HepG2 (cell line): ENCODE data around the gene TBX3. TPM values are rescaled to one million over a fixed set of nuclear protein-coding genes. Genes with fewer than 3 reads are reported as not detected.

Experiments used
- CENPT ChIP-seq: sonication (generic); formaldehyde crosslinking; IDR thresholded peaks from 2 replicates; pipeline ENCODE4 v1.8.0; 2022; ENCODE audit warnings: low read depth, mild to moderate bottlenecking, moderate library complexity, missing genetic modification reagents
- GTF3A ChIP-seq: sonication (generic); formaldehyde crosslinking; conservative IDR thresholded peaks from 2 replicates; pipeline ENCODE4 v1.4.0; 2020; ENCODE audit warnings: mild to moderate bottlenecking, missing genetic modification reagents
- RARA ChIP-seq: IDR thresholded peaks from 2 replicates; pipeline ENCODE4 v1.6.1; 2016; ENCODE audit warnings: missing genetic modification reagents, missing compliant biosample characterization
- ZNF451 ChIP-seq: sonication (generic); formaldehyde crosslinking; IDR thresholded peaks from 2 replicates; pipeline ENCODE4 v1.5.0; 2020; ENCODE audit warnings: mild to moderate bottlenecking, missing genetic modification reagents
- ZNF530 ChIP-seq: sonication (generic); formaldehyde crosslinking; IDR thresholded peaks from 2 replicates; pipeline ENCODE4 v1.5.0; 2020; ENCODE audit warnings: low read depth, mild to moderate bottlenecking, missing genetic modification reagents
- ZNF549 ChIP-seq: sonication (generic); formaldehyde crosslinking; IDR thresholded peaks from 2 replicates; pipeline ENCODE4 v1.5.0; 2020; ENCODE audit warnings: missing genetic modification reagents
- ZNF792 ChIP-seq: IDR thresholded peaks from 2 replicates; pipeline ENCODE4 v1.6.1; 2016
- ZNF879 ChIP-seq: sonication (generic); formaldehyde crosslinking; IDR thresholded peaks from 2 replicates; pipeline ENCODE4 v1.8.1; 2023; ENCODE audit warnings: missing genetic modification reagents
- ZSCAN29 ChIP-seq: sonication (generic); formaldehyde crosslinking; conservative IDR thresholded peaks from 2 replicates; pipeline ENCODE4 v1.4.0; 2020; ENCODE audit warnings: mild to moderate bottlenecking, missing genetic modification reagents
- polyA plus RNA-seq, 8 experiments: library from polyadenylated mRNA; depleted of rRNA in 3 of 8; stranded (reverse) in 7 of 8; unstranded in 1 of 8; fragments of >200 nt; fragmentation: Illumina TruSeq in 4 of 8; extraction: Trizol in 4 of 8; gene quantifications; 2 replicates each; pipeline versions ENCODE4 v1.2.1 to v1.2.3, GENCODE V29; 2011 to 2016; ENCODE audit warnings: low read depth in 4 of 8, missing spikeins in 1 of 8, mixed read lengths in 1 of 8; ENCODE audit not compliant: insufficient read depth in 1 of 8
- total RNA-seq, 5 experiments: library from RNA; depleted of rRNA; stranded (reverse); fragments of >200 nt; fragmentation: Illumina TruSeq; extraction: Trizol; gene quantifications; 2 replicates each; pipeline ENCODE4 v1.2.3, GENCODE V29; 2016; ENCODE audit warnings: low read depth in 1 of 5
- TF ChIP-seq, protein P1 (sequence below): sonication (generic); formaldehyde crosslinking; IDR thresholded peaks from 2 replicates; pipeline ENCODE4 v1.9.0; 2021; ENCODE audit warnings: missing genetic modification reagents, mild to moderate bottlenecking, borderline replicate concordance
- TF ChIP-seq, protein P2 (sequence below): sonication (generic); formaldehyde crosslinking; IDR thresholded peaks from 2 replicates; pipeline ENCODE4 v1.5.1; 2020; ENCODE audit warnings: mild to moderate bottlenecking, missing genetic modification reagents, borderline replicate concordance
- TF ChIP-seq, protein P3 (sequence below): sonication (generic); formaldehyde crosslinking; IDR thresholded peaks from 2 replicates; pipeline ENCODE4 v1.4.0; 2020; ENCODE audit warnings: missing genetic modification reagents, borderline replicate concordance
- TF ChIP-seq, protein P4 (sequence below), 2 experiments: sonication (generic) in 1 of 2; formaldehyde crosslinking in 1 of 2; IDR thresholded peaks; 2 replicates each; pipeline versions ENCODE4 v1.6.1 to v1.9.0; 2014 to 2022; ENCODE audit warnings: antibody characterized with exemption in 1 of 2, borderline replicate concordance in 1 of 2, inconsistent platforms in 1 of 2, low read depth in 1 of 2, missing genetic modification reagents in 1 of 2
- TF ChIP-seq, protein P5 (sequence below): sonication (generic); formaldehyde crosslinking; IDR thresholded peaks from 2 replicates; pipeline ENCODE4 v1.5.0; 2020; ENCODE audit warnings: mild to moderate bottlenecking, missing genetic modification reagents, borderline replicate concordance

TBX3 gene
- total and polyA plus RNA-seq, 2 of the 13 experiments (the other 11 are each of a cell fraction or from before 2014, with no cell fraction given): 27.1 to 42.4 TPM

DNA sequence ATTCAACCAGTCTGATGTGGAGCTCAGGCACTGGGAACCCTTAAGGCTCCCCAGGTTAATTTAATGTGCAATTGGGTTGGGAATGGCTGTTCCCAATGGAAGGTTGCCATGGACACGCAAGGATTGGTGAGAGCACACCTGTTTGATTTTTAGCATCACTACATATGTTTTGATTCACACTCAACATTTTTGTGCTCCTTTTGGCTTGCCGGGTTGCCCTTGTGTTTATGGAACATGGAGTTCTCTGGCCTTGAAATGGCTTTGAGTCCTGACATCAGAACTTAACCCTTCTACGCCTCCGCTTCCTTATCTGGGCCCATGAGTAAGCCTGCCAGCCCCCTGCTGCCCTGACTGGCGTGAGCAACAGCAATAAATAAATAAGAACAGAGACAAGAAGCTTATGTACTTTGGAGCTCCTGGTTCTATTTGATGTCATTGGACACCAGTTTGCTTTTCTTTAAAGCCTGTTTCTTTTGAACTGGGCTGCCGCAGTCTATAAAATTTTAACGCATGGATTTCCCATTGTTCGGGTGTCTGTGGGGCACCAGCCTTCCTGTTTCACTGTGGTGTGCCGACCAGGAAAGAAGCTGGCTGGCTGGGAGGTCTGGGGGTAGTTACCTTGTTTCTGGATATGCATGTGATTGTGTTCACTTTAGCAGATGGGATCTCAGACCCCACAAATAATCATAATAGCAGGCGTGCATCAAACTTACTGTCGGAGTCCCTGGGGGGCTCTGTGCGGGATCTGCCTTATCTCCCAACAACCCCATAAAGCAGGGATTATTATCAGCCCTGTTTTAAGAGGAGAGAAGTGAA is 27.8 kb downstream of the TBX3 start (continued):
- TF ChIP-seq, protein P1, sequence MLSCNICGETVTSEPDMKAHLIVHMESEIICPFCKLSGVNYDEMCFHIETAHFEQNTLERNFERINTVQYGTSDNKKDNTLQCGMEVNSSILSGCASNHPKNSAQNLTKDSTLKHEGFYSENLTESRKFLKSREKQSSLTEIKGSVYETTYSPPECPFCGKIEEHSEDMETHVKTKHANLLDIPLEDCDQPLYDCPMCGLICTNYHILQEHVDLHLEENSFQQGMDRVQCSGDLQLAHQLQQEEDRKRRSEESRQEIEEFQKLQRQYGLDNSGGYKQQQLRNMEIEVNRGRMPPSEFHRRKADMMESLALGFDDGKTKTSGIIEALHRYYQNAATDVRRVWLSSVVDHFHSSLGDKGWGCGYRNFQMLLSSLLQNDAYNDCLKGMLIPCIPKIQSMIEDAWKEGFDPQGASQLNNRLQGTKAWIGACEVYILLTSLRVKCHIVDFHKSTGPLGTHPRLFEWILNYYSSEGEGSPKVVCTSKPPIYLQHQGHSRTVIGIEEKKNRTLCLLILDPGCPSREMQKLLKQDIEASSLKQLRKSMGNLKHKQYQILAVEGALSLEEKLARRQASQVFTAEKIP (CRISPR knock-in tag): no peak
- TF ChIP-seq GTF3A (CRISPR knock-in tag): no peak
- TF ChIP-seq, protein P2, sequence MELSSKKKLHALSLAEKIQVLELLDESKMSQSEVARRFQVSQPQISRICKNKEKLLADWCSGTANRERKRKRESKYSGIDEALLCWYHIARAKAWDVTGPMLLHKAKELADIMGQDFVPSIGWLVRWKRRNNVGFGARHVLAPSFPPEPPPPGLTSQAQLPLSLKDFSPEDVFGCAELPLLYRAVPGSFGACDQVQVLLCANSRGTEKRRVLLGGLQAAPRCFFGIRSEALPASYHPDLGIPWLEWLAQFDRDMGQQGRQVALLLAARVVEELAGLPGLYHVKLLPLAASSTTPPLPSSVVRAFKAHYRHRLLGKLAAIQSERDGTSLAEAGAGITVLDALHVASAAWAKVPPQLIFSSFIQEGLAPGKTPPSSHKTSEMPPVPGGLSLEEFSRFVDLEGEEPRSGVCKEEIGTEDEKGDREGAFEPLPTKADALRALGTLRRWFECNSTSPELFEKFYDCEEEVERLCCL (CRISPR knock-in tag): no peak
- no peak for TF ChIP-seq ZNF530 (CRISPR knock-in tag)
- no peak for TF ChIP-seq ZSCAN29 (CRISPR knock-in tag)
- TF ChIP-seq, protein P3, sequence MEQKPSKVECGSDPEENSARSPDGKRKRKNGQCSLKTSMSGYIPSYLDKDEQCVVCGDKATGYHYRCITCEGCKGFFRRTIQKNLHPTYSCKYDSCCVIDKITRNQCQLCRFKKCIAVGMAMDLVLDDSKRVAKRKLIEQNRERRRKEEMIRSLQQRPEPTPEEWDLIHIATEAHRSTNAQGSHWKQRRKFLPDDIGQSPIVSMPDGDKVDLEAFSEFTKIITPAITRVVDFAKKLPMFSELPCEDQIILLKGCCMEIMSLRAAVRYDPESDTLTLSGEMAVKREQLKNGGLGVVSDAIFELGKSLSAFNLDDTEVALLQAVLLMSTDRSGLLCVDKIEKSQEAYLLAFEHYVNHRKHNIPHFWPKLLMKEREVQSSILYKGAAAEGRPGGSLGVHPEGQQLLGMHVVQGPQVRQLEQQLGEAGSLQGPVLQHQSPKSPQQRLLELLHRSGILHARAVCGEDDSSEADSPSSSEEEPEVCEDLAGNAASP (CRISPR knock-in tag): peak; percentile 69; the same call in 1 of the 2 replicates
- no peak; the same call in 1 of the 2 replicates for TF ChIP-seq ZNF792 (CRISPR knock-in tag)
- TF ChIP-seq ZNF451: no peak
- TF ChIP-seq, protein P4, sequence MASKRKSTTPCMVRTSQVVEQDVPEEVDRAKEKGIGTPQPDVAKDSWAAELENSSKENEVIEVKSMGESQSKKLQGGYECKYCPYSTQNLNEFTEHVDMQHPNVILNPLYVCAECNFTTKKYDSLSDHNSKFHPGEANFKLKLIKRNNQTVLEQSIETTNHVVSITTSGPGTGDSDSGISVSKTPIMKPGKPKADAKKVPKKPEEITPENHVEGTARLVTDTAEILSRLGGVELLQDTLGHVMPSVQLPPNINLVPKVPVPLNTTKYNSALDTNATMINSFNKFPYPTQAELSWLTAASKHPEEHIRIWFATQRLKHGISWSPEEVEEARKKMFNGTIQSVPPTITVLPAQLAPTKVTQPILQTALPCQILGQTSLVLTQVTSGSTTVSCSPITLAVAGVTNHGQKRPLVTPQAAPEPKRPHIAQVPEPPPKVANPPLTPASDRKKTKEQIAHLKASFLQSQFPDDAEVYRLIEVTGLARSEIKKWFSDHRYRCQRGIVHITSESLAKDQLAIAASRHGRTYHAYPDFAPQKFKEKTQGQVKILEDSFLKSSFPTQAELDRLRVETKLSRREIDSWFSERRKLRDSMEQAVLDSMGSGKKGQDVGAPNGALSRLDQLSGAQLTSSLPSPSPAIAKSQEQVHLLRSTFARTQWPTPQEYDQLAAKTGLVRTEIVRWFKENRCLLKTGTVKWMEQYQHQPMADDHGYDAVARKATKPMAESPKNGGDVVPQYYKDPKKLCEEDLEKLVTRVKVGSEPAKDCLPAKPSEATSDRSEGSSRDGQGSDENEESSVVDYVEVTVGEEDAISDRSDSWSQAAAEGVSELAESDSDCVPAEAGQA (IDR thresholded peaks at IDR 0.05; ENCODE audit: low read depth): peak; percentile 83
- TF ChIP-seq, protein P4 (CRISPR knock-in tag; IDR thresholded peaks at IDR 0.05; ENCODE audit: borderline replicate concordance): no peak
- TF ChIP-seq RARA: peak; percentile 93
- TF ChIP-seq ZNF879 (CRISPR knock-in tag): no peak
- TF ChIP-seq, protein P5, sequence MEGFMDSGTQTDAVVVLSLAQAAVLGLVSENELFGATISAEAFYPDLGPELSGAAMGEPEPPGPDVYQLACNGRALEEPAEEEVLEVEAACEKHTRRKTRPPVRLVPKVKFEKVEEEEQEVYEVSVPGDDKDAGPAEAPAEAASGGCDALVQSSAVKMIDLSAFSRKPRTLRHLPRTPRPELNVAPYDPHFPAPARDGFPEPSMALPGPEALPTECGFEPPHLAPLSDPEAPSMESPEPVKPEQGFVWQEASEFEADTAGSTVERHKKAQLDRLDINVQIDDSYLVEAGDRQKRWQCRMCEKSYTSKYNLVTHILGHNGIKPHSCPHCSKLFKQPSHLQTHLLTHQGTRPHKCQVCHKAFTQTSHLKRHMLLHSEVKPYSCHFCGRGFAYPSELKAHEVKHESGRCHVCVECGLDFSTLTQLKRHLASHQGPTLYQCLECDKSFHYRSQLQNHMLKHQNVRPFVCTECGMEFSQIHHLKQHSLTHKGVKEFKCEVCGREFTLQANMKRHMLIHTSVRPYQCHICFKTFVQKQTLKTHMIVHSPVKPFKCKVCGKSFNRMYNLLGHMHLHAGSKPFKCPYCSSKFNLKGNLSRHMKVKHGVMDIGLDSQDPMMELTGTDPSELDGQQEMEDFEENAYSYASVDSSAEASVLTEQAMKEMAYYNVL: peak; percentile 95
- no peak for TF ChIP-seq ZNF549 (CRISPR knock-in tag)
- no peak for TF ChIP-seq CENPT (CRISPR knock-in tag)
